GM12873 (cell line): Measurements from ENCODE around the gene TMEM116.

Experiments used
- CTCF ChIP-seq: IDR thresholded peaks from 2 replicates; pipeline ENCODE4 v1.5.1; 2012; ENCODE audit warnings: low read depth, mild to moderate bottlenecking, moderate library complexity, low read length, control low read depth; ENCODE audit not compliant: insufficient read depth; ENCODE audit errors: missing control alignments

The TMEM116 gene

GRCh38 chr12:111943929-111944328, 69.0 kb downstream of the TMEM116 start:
- no peak for TF ChIP-seq CTCF

- TF ChIP-seq CTCF = no peak
Measured at GRCh38 chr12:111942557-111942956, 70.4 kb downstream of the TMEM116 start.

- no peak for TF ChIP-seq CTCF
Measured at GRCh38 chr12:111937429-111937828, 75.5 kb downstream of the TMEM116 start.

- no peak for TF ChIP-seq CTCF
Measured at GRCh38 chr12:111936869-111937268, 76.1 kb downstream of the TMEM116 start.

GRCh38 chr12:111932241-111932640, 80.7 kb downstream of the TMEM116 start:
- TF ChIP-seq CTCF = no peak

GRCh38 chr12:111927346-111927745, 85.6 kb downstream of the TMEM116 start:
- TF ChIP-seq CTCF = no peak

GRCh38 chr12:111926631-111927030, 86.3 kb downstream of the TMEM116 start:
- no peak for TF ChIP-seq CTCF
